ENCODE measurements around the gene POU2AF1. TPM values are rescaled to one million over a fixed set of nuclear protein-coding genes. Genes with fewer than 3 reads are reported as not detected.
"Not testable (repeated sequence)": the region's sequence is repeated elsewhere in the genome, so short reads cannot be mapped to it uniquely, and the experiment has no call there.

POU2AF1 gene
- total RNA-seq, 1 experiment from 2014 or later = not detected

GRCh38 chr11:111324277-111324720 lies 54.8 kb downstream of the POU2AF1 start:
- no peaks in the 10 kb centered on the region for H3K4me1 Mint-ChIP-seq (ENCODE audit: low read depth, unreplicated experiment)
- H3K9me3 Mint-ChIP-seq (ENCODE audit: low read depth, unreplicated experiment) = no peaks in the 10 kb centered on the region

GRCh38 chr11:111322534-111322933 lies 56.5 kb downstream of the POU2AF1 start:
- H3K4me3 Mint-ChIP-seq (ENCODE audit: low read depth, unreplicated experiment) = no peak overlapping the region
- CTCF ChIA-PET = no interaction called here
- TF ChIP-seq CTCF (IDR thresholded peaks at IDR 0.05; ENCODE audit: unreplicated experiment) = no peak
- H3K27me3 Mint-ChIP-seq (ENCODE audit: unreplicated experiment) = no peaks in the 10 kb centered on the region
- no peaks in the 10 kb centered on the region for H3K36me3 Mint-ChIP-seq (ENCODE audit: insufficient read depth, unreplicated experiment)
- no peak for DNase-seq
- H3K4me1 Mint-ChIP-seq (ENCODE audit: low read depth, unreplicated experiment) = no peaks in the 10 kb centered on the region
- no TSS peak for BruUV-seq (replicated peaks)
- no peak overlapping the region for H3K27ac Mint-ChIP-seq (ENCODE audit: unreplicated experiment)
- no peaks in the 10 kb centered on the region for H3K9me3 Mint-ChIP-seq (ENCODE audit: low read depth, unreplicated experiment)
- intact Hi-C loops (cut with micrococcal nuclease; ENCODE audit: unreplicated experiment) = no loop called here

More at GRCh38 chr11:111324277-111324720, 54.8 kb downstream of the POU2AF1 start:
- Mint-ChIP-seq H3K36me3 (ENCODE audit: insufficient read depth, unreplicated experiment) (no peaks in the 10 kb centered on the region), H3K27me3 (ENCODE audit: unreplicated experiment) (no peaks in the 10 kb centered on the region), H3K4me3 (ENCODE audit: low read depth, unreplicated experiment) (no peak overlapping the region), H3K27ac (ENCODE audit: unreplicated experiment) (no peak overlapping the region)
- DNase-seq = no peak
- CTCF ChIA-PET = no interaction called here
- no peak for TF ChIP-seq CTCF (IDR thresholded peaks at IDR 0.05; ENCODE audit: unreplicated experiment)
- BruUV-seq (replicated peaks) = no TSS peak
- intact Hi-C loops (cut with micrococcal nuclease; ENCODE audit: unreplicated experiment) = no loop called here

- CTCF ChIA-PET = no interaction called here
- Mint-ChIP-seq H3K36me3 (ENCODE audit: insufficient read depth, unreplicated experiment) (no peaks in the 10 kb centered on the region), H3K4me3 (ENCODE audit: low read depth, unreplicated experiment) (no peak overlapping the region), H3K9me3 (ENCODE audit: low read depth, unreplicated experiment) (no peaks in the 10 kb centered on the region), H3K27me3 (ENCODE audit: unreplicated experiment) (no peaks in the 10 kb centered on the region), H3K27ac (ENCODE audit: unreplicated experiment) (no peak overlapping the region), H3K4me1 (ENCODE audit: low read depth, unreplicated experiment) (no peaks in the 10 kb centered on the region)
- no peak for DNase-seq
- TF ChIP-seq CTCF (IDR thresholded peaks at IDR 0.05; ENCODE audit: unreplicated experiment) = no peak
- intact Hi-C loops (cut with micrococcal nuclease; ENCODE audit: unreplicated experiment) = no loop called here
- no TSS peak for BruUV-seq (replicated peaks)
Measured at GRCh38 chr11:111320728-111321568, 58.1 kb downstream of the POU2AF1 start.

- DNase-seq; CTCF ChIA-PET; H3K9me3 Mint-ChIP-seq (ENCODE audit: low read depth, unreplicated experiment); H3K27ac Mint-ChIP-seq (ENCODE audit: unreplicated experiment); H3K27me3 Mint-ChIP-seq (ENCODE audit: unreplicated experiment); H3K4me3 Mint-ChIP-seq (ENCODE audit: low read depth, unreplicated experiment); H3K36me3 Mint-ChIP-seq (ENCODE audit: insufficient read depth, unreplicated experiment); intact Hi-C loops (cut with micrococcal nuclease; ENCODE audit: unreplicated experiment); H3K4me1 Mint-ChIP-seq (ENCODE audit: low read depth, unreplicated experiment); BruUV-seq (replicated peaks): not testable (repeated sequence)
Measured at GRCh38 chr11:111320199-111320598, 58.9 kb downstream of the POU2AF1 start.

GRCh38 chr11:111319296-111319695 lies 59.8 kb downstream of the POU2AF1 start:
- Mint-ChIP-seq H3K9me3 (ENCODE audit: low read depth, unreplicated experiment) (no peaks in the 10 kb centered on the region), H3K27ac (ENCODE audit: unreplicated experiment) (no peak overlapping the region), H3K4me1 (ENCODE audit: low read depth, unreplicated experiment) (no peaks in the 10 kb centered on the region), H3K4me3 (ENCODE audit: low read depth, unreplicated experiment) (no peak overlapping the region), H3K36me3 (ENCODE audit: insufficient read depth, unreplicated experiment) (no peaks in the 10 kb centered on the region), H3K27me3 (ENCODE audit: unreplicated experiment) (no peaks in the 10 kb centered on the region)
- intact Hi-C loops (cut with micrococcal nuclease; ENCODE audit: unreplicated experiment) = no loop called here
- no peak for TF ChIP-seq CTCF (IDR thresholded peaks at IDR 0.05; ENCODE audit: unreplicated experiment)
- CTCF ChIA-PET = no interaction called here
- BruUV-seq (replicated peaks) = no TSS peak
- DNase-seq = no peak
